GM23248 (cell line): ENCODE measurements around the gene KIFC3.

Experiments used
- EZH2 ChIP-seq: fragments of 200-600 bp; sonication (generic); IDR thresholded peaks from 2 replicates; pipeline ENCODE4 v1.6.1; 2018; ENCODE audit warnings: antibody characterized with exemption, mild to moderate bottlenecking; ENCODE audit not compliant: insufficient read depth, poor library complexity, severe bottlenecking
- EZH2phosphoT487 ChIP-seq: fragments of 200-600 bp; sonication (generic); IDR thresholded peaks from 2 replicates; pipeline ENCODE4 v1.6.1; 2018; ENCODE audit warnings: antibody characterized with exemption, moderate library complexity, mild to moderate bottlenecking, low read depth; ENCODE audit not compliant: insufficient read depth

- TF ChIP-seq EZH2 (no peak), EZH2phosphoT487 (no peak)
These were observed 69.6 kb downstream of the KIFC3 start for GRCh38 chr16:57732714-57733113.
